Neural cell (in vitro differentiated cells): ENCODE results near the gene PROCA1.

ENCODE experiments used
- POLR2AphosphoS5 ChIP-seq: IDR thresholded peaks from 2 replicates; pipeline ENCODE4 v1.6.1; 2012
- TAF1 ChIP-seq: IDR thresholded peaks from 2 replicates; pipeline ENCODE4 v1.6.1; 2012; ENCODE audit warnings: low read depth

DNA sequence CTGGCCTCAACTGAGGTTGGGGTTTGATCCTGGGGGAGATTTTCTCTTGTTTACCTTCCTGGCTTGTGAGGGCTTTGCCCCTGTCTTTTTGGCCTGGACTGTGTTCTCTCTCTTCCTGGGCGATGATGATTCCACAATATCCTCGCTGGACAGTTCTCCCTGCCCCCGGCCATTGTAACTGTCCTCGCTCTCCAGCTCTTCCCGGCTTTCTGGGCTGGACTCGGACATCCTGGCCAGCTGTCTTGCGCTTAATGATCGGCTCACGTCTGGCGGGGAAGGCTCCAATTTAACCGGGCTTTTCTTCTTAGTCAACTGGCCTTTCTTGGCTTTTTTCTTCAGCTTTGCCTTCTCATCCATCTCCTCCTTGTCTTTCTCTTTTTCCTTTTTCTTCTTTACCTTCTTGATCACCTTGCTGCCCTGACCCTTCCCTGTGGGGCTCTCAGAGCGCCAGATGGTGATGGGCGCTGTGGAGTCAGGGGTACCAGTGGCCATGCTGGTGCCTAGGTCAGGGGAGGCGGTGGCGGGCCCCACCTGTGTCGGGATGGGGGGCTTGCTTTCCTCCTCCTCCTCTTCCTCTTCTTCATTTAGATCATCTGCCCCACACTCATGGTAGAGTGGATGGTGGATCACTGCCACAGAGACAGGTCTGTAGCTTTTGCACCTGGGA, 8.0 kb downstream of the PROCA1 start:
- TF ChIP-seq TAF1 (no peak), POLR2AphosphoS5 (no peak)
